Neuronal stem cell (in vitro differentiated cells): ENCODE results near the gene ZDHHC13.
A peak's percentile ranks its signal among the peaks of the same experiment; 100 is the strongest.

Experiments used
- DNase-seq: peaks from one replicate; pipeline ENCODE4 v3.0.0-alpha.2; 2013; ENCODE audit warnings: low spot score
- H2AFZ ChIP-seq: one replicate; pipeline ENCODE4 v1.6.1; 2013; ENCODE audit warnings: mild to moderate bottlenecking, low read length, inconsistent platforms
- H2AK5ac ChIP-seq: 2 replicates; pipeline ENCODE4 v1.6.1; 2013; ENCODE audit warnings: low read depth, mild to moderate bottlenecking, inconsistent platforms, low read length, moderate library complexity, mixed read lengths
- H2BK120ac ChIP-seq: 2 replicates; pipeline ENCODE4 v1.6.1; 2013; ENCODE audit warnings: low read depth, mild to moderate bottlenecking, inconsistent platforms, low read length, moderate library complexity, mixed read lengths
- H2BK12ac ChIP-seq: one replicate; pipeline ENCODE4 v1.6.1; 2013; ENCODE audit warnings: low read length, inconsistent platforms
- H2BK15ac ChIP-seq: 2 replicates; pipeline ENCODE4 v1.6.1; 2013; ENCODE audit warnings: mild to moderate bottlenecking, low read length, inconsistent platforms, mixed read lengths
- H2BK5ac ChIP-seq: one replicate; pipeline ENCODE4 v1.6.1; 2013; ENCODE audit warnings: inconsistent platforms, mild to moderate bottlenecking, low read length, moderate library complexity
- H3K14ac ChIP-seq: one replicate; pipeline ENCODE4 v1.6.1; 2013; ENCODE audit warnings: low read length, inconsistent platforms
- H3K18ac ChIP-seq: 2 replicates; pipeline ENCODE4 v1.6.1; 2013; ENCODE audit warnings: low read length, inconsistent platforms
- H3K23ac ChIP-seq: 2 replicates; pipeline ENCODE4 v1.6.1; 2013; ENCODE audit warnings: low read depth, mild to moderate bottlenecking, mixed read lengths, low read length, inconsistent platforms; ENCODE audit not compliant: poor library complexity
- H3K27ac ChIP-seq: replicated peaks from 3 replicates; pipeline ENCODE4 v1.5.1; 2013; ENCODE audit warnings: low read length, inconsistent platforms
- H3K27me3 ChIP-seq, 3 experiments: 2 replicates each; pipeline ENCODE4 v1.6.1; 2013; ENCODE audit warnings: low read length in 3 of 3, mild to moderate bottlenecking in 2 of 3, inconsistent platforms in 1 of 3, low read depth in 1 of 3, mixed read lengths in 1 of 3, moderate library complexity in 1 of 3; ENCODE audit not compliant: control insufficient read depth in 3 of 3, insufficient read depth in 3 of 3
- H3K36me3 ChIP-seq, 2 donors: replicated peaks in 1 of 2; 2 replicates each; pipeline ENCODE4 v1.6.1; 2013; ENCODE audit warnings: low read length in 2 of 2; ENCODE audit not compliant: control insufficient read depth in 2 of 2, insufficient read depth in 2 of 2
- H3K4ac ChIP-seq: 2 replicates; pipeline ENCODE4 v1.6.1; 2013; ENCODE audit warnings: inconsistent platforms, mild to moderate bottlenecking, low read length, moderate library complexity
- H3K4me1 ChIP-seq, 2 donors: 1 replicate in 1 of 2; 2 replicates in 1 of 2; pipeline ENCODE4 v1.6.1; 2013; ENCODE audit warnings: low read length in 2 of 2, low read depth in 1 of 2; ENCODE audit not compliant: control insufficient read depth in 2 of 2, insufficient read depth in 1 of 2
- H3K4me2 ChIP-seq: one replicate; pipeline ENCODE4 v1.6.1; 2013; ENCODE audit warnings: mild to moderate bottlenecking, low read length, inconsistent platforms; ENCODE audit not compliant: insufficient read depth, poor library complexity, severe bottlenecking
- H3K4me3 ChIP-seq, 2 donors: 2 replicates each; pipeline ENCODE4 v1.5.1; 2013; ENCODE audit warnings: low read length in 2 of 2, mild to moderate bottlenecking in 2 of 2, inconsistent platforms in 1 of 2, moderate library complexity in 1 of 2
- H3K79me1 ChIP-seq: one replicate; pipeline ENCODE4 v1.6.1; 2013; ENCODE audit warnings: low read depth, mild to moderate bottlenecking, inconsistent platforms, low read length, moderate library complexity
- H3K9ac ChIP-seq: one replicate; pipeline ENCODE4 v1.6.1; 2013; ENCODE audit warnings: mild to moderate bottlenecking, low read depth, low read length, inconsistent platforms; ENCODE audit not compliant: poor library complexity
- H3K9me3 ChIP-seq, 2 donors: replicated peaks in 1 of 2; 2 replicates each; pipeline versions ENCODE3 to v1.6.1; 2013; ENCODE audit warnings: low read length in 2 of 2, mild to moderate bottlenecking in 2 of 2, inconsistent platforms in 1 of 2, low read depth in 1 of 2, mixed read lengths in 1 of 2, moderate library complexity in 1 of 2; ENCODE audit not compliant: control insufficient read depth in 2 of 2, insufficient read depth in 1 of 2
- H4K8ac ChIP-seq: one replicate; pipeline ENCODE4 v1.6.1; 2013; ENCODE audit warnings: low read depth, mild to moderate bottlenecking, inconsistent platforms, low read length, moderate library complexity
- H4K91ac ChIP-seq: one replicate; pipeline ENCODE4 v1.6.1; 2013; ENCODE audit warnings: low read length, low read depth, mild to moderate bottlenecking, inconsistent platforms; ENCODE audit not compliant: poor library complexity
- WGBS, 2 donors: extraction: QIAGEN DNeasy Blood & Tissue Kit; methylation state at CpG; one replicate each; pipeline ENCODE4 v1.1.7; 2013; ENCODE audit warnings: missing lambda C conversion rate in 2 of 2, mixed read lengths in 1 of 2; ENCODE audit not compliant: insufficient read length in 2 of 2, insufficient replicate concordance in 1 of 2; ENCODE audit errors: extremely low coverage in 2 of 2; 5-methylcytosine and 5-hydroxymethylcytosine counted together

Gene ZDHHC13

DNA sequence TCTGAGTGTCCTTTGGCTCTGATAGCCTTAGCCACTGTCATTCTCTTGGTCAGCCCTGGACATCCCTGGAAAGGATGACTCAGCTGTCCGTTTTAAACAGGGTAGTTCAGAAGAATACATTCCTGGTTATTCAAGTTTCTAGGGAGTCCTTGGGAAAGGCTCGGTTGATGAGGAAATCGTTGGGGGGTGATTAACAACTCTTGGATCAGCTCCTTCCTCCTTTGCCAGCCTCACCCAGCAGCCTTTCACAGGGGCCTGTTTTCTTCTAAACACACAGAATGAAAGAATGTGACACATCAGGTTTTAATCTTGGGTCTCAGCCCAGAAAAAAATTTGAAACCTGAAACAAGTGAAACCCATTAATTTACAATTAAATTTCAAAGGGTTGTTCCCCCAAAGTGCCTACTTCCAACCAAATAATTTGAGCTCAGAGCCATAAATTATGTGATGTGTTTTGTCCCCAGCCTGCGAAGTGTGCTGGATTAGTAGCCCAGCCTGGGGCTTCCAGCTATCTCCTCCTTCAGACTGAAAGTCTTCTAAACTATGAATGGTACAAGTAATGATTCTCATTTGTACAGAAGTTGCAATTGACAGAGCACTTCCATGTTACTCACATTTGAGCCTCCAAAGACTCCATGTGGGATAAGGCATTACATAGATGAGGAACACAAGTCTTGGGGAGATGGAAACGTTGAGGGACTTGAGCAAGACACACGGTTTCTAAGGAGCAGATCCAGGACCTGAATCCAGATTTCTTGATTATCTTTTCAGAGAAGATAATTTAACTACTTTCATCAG, 37.1 kb upstream of the ZDHHC13 start:
- H3K36me3 ChIP-seq, result no peaks in the 10 kb centered on the region
- no peak overlapping the region for H2BK5ac ChIP-seq
- H2BK12ac ChIP-seq, result no peak overlapping the region
- H2BK15ac ChIP-seq, result no peak overlapping the region
- no peaks in the 10 kb centered on the region for H3K9me3 ChIP-seq
- H2BK120ac ChIP-seq, result no peak overlapping the region
- H4K8ac ChIP-seq, result no peak overlapping the region
- no peak overlapping the region for H4K91ac ChIP-seq
- H2AK5ac ChIP-seq, result no peak overlapping the region
- H3K4me1 ChIP-seq, result peaks cover 0 to 2% of the 10 kb centered on the region in 2 donors
- H3K27ac ChIP-seq, result no peak overlapping the region
- H3K27me3 ChIP-seq, result peaks cover 0 to 72% (median 0%) of the 10 kb centered on the region in 3 experiments
- no peak for DNase-seq
- H3K4me2 ChIP-seq, result no peak overlapping the region
- no peak overlapping the region for H3K23ac ChIP-seq
- no CpG with 5 or more reads among the region's 6 CpGs for WGBS, 2 donors
- no peak overlapping the region for H3K14ac ChIP-seq
- H3K4ac ChIP-seq, result no peak overlapping the region
- no peaks in the 10 kb centered on the region for H3K79me1 ChIP-seq
- no peak overlapping the region for H2AFZ ChIP-seq
- no peak overlapping the region for H3K18ac ChIP-seq
- H3K9ac ChIP-seq, result no peak overlapping the region
- H3K4me3 ChIP-seq, result no peak overlapping the region

GRCh38 chr11:19080579-19080993, 36.4 kb upstream of the ZDHHC13 start:
- Histone ChIP-seq H3K4me3 (no peak overlapping the region), H3K27ac (no peak overlapping the region), H2AFZ (no peak overlapping the region), H3K27me3 (peaks cover 0 to 70% (median 0%) of the 10 kb centered on the region in 3 experiments), H3K4me2 (no peak overlapping the region), H3K9ac (no peak overlapping the region), H3K4ac (no peak overlapping the region), H4K8ac (no peak overlapping the region), H2BK12ac (no peak overlapping the region), H2BK120ac (no peak overlapping the region), H3K18ac (peak overlapping the region; percentile 66), H2AK5ac (no peak overlapping the region), H3K79me1 (no peaks in the 10 kb centered on the region), H3K14ac (no peak overlapping the region), H2BK5ac (no peak overlapping the region), H3K23ac (no peak overlapping the region), H2BK15ac (no peak overlapping the region), H3K9me3 (no peaks in the 10 kb centered on the region), H4K91ac (peak overlapping the region; percentile 31), H3K36me3 (no peaks in the 10 kb centered on the region), H3K4me1 (peaks cover 0 to 2% of the 10 kb centered on the region in 2 donors)
- no CpG with 5 or more reads among the region's 6 CpGs for WGBS, 2 donors
- no peak for DNase-seq

GRCh38 chr11:19083166-19083565, 33.8 kb upstream of the ZDHHC13 start:
- no peak overlapping the region for H2BK12ac ChIP-seq
- no peak overlapping the region for H3K4me3 ChIP-seq
- no CpG with 5 or more reads among the region's 1 CpG for WGBS, 2 donors
- H4K8ac ChIP-seq, result no peak overlapping the region
- H3K9ac ChIP-seq, result no peak overlapping the region
- no peaks in the 10 kb centered on the region for H3K79me1 ChIP-seq
- H3K27ac ChIP-seq, result no peak overlapping the region
- H3K9me3 ChIP-seq, result no peaks in the 10 kb centered on the region
- H3K23ac ChIP-seq, result no peak overlapping the region
- no peak overlapping the region for H4K91ac ChIP-seq
- no peak overlapping the region for H3K14ac ChIP-seq
- H2BK120ac ChIP-seq, result no peak overlapping the region
- H3K4ac ChIP-seq, result no peak overlapping the region
- H2BK5ac ChIP-seq, result no peak overlapping the region
- peak overlapping the region; percentile 46 for H3K18ac ChIP-seq
- H3K27me3 ChIP-seq, result peaks cover 0 to 50% (median 2%) of the 10 kb centered on the region in 3 experiments
- no peaks in the 10 kb centered on the region for H3K36me3 ChIP-seq
- no peak for DNase-seq
- no peak overlapping the region for H3K4me2 ChIP-seq
- H3K4me1 ChIP-seq, result peaks cover 0 to 2% of the 10 kb centered on the region in 2 donors
- no peak overlapping the region for H2AFZ ChIP-seq
- no peak overlapping the region for H2BK15ac ChIP-seq
- peak overlapping the region; percentile 13 for H2AK5ac ChIP-seq

DNA sequence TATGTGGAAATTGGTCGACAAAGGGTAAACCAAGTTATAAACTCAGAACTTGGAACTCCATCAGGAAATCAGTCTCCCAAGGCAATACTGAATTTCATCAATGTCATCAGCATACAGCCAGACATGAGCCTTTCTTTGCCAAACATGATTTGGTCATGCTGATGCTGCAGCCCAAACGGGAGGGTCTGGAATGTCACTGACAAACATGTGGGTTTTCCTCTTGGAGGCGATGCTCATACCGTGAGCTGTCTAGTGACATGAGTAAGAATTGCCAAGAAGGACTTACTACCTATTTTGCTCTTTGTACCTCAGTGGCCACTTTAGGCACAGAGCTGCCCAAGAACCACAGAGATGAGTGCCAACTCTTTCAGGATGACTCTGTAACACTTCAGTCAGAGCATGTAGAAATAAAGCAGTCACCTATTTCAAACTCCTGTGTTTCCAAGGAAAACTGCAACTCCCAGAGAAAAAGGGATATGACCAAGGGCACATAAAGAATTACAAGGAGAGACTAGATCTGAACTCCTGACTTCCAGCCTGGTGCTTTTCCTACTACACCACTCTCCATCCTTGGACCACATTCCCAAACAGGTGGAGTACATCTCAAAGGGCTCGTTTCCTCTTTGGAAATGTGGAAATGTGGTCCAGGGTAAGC, 32.2 kb upstream of the ZDHHC13 start:
- no peak overlapping the region for H3K4ac ChIP-seq
- no peak overlapping the region for H2BK5ac ChIP-seq
- no peak overlapping the region for H3K9ac ChIP-seq
- H3K36me3 ChIP-seq, result no peaks in the 10 kb centered on the region
- H4K8ac ChIP-seq, result no peak overlapping the region
- H4K91ac ChIP-seq, result no peak overlapping the region
- H3K4me1 ChIP-seq, result peaks cover 0 to 2% of the 10 kb centered on the region in 2 donors
- no peak overlapping the region for H2BK12ac ChIP-seq
- WGBS, 2 donors, result no CpG with 5 or more reads among the region's 5 CpGs
- H2BK120ac ChIP-seq, result no peak overlapping the region
- H3K27me3 ChIP-seq, result peaks cover 0 to 36% (median 2%) of the 10 kb centered on the region in 3 experiments
- H3K79me1 ChIP-seq, result no peaks in the 10 kb centered on the region
- no peak overlapping the region for H2AK5ac ChIP-seq
- no peak overlapping the region for H2BK15ac ChIP-seq
- no peaks in the 10 kb centered on the region for H3K9me3 ChIP-seq
- no peak overlapping the region for H3K4me2 ChIP-seq
- no peak overlapping the region for H2AFZ ChIP-seq
- no peak overlapping the region for H3K27ac ChIP-seq
- DNase-seq, result no peak
- no peak overlapping the region for H3K14ac ChIP-seq
- no peak overlapping the region for H3K4me3 ChIP-seq
- no peak overlapping the region for H3K18ac ChIP-seq
- no peak overlapping the region for H3K23ac ChIP-seq
